A204.1 (cell line): Measurements from ENCODE around the gene DNAJB6.

Experiments
- FAIRE-seq: peaks from 2 replicates; lab custom pipeline; 2012; peaks lifted over from hg19 to GRCh38; lab: Jason Lieb, UNC

Gene DNAJB6

GRCh38 chr7:157429001-157429679 is 92.3 kb downstream of the DNAJB6 start:
- FAIRE-seq, result no peak

DNA sequence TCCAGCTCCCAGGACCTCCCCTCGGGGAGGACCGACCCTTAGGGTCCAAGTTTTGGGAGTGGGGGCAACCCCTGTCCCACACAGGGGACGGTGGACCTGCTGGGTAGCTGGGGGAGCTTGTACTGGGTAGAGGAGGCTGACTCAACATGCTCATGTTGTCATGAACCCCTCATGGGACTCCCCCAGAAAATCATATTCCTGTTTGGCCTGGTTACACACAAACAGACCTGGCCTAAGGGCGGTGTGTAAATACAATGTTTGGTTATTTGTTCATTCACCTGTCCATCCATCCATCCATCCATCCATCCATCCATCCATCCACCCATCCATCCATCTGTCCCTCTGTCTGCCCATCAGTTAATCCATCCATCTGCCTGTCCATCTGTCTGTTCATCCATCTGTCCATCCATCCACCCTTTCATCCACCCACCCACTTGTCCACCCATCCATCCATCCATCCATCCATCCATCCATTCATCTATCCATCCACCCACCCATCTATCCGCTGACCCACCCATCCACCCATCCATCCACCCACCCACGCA is 92.9 kb downstream of the DNAJB6 start:
- no peak for FAIRE-seq

DNA sequence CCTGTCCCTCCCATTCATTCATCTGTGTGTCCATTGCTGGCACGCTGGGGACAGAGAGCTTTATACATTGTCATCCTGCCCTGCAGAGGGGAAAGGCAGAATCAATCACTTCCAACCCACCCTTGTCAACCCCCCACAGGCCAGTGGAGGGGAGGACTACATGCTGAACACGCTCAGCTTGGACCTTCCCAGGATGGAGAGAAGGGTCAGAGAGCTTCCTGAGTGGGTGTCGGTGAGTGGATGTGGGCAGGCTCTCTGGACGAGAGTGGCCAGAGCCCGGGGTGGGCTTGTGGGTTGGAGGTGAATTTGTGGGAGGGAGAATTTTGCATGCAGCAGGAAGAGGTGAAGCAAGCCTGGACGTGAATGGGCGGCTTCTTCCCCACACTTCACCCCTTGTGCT is 93.9 kb downstream of the DNAJB6 start:
- FAIRE-seq, result no peak

GRCh38 chr7:157431173-157431950 is 94.6 kb downstream of the DNAJB6 start:
- no peak for FAIRE-seq

GRCh38 chr7:157431951-157432540 is 95.2 kb downstream of the DNAJB6 start:
- no peak for FAIRE-seq

DNA sequence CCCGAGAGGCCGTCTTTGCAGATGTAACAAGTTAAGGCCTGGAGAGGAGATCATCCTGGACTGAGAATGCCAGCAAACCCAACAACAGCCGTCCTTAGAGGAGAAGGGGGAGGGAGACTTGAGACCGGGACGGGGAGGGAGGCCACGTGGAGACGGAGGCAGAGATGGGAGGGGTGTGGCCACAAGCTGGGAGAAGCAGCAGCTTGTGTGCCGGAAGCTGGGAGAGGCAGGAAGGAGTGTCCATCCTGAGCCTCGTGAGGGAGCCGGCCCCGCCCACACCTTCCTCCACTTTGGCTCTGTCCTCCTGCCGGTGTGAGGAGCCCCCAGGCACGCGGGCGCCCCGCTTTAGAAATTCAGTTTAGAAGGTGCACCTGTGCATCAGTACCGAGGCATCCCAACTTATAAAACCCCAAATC is 95.7 kb downstream of the DNAJB6 start:
- FAIRE-seq, result no peak

GRCh38 chr7:157432957-157433576 is 96.3 kb downstream of the DNAJB6 start:
- peak; percentile 77 for FAIRE-seq

DNA sequence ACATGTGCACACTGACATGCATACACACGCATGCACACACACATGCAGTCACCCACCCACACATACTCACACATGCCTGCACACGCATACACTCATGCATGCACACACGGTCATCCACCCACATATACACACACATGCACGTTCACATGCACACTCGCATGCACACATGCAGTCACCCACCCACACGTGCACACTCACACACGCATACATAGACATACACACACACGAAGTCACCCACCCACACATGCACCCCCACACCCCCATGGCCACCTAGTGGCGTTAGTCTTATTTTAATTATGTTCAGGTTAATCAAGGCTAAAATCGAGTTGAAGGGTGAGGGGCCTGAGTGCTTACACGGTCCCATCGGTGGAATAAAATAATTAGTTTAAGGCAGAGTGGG is 96.8 kb downstream of the DNAJB6 start:
- no peak for FAIRE-seq

DNA sequence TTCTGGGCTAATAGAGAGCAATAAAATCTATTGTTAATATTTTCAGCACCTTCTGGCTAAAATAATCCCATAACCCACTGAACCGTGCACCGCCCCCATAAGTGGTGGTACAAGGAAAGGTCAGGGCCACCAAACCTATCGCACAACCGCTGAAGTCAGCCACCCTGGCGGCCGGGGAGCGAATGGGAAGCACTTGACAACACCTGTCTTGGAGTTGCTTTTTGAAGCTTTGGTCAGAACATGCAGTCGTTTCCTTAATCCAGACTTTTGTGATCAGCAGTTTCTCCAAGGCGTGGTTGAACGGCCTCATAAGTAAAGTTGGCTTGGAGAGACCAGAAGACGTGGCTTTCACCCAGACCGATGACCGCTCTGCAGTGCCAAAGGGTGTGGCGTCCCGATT is 97.4 kb downstream of the DNAJB6 start:
- FAIRE-seq, result no peak

GRCh38 chr7:157434701-157435100 is 97.9 kb downstream of the DNAJB6 start:
- FAIRE-seq, result no peak

GRCh38 chr7:157436076-157436475 is 99.3 kb downstream of the DNAJB6 start:
- no peak for FAIRE-seq

- FAIRE-seq, result peak; percentile 6
Observed at GRCh38 chr7:157436763-157437480, 100.1 kb downstream of the DNAJB6 start.

DNA sequence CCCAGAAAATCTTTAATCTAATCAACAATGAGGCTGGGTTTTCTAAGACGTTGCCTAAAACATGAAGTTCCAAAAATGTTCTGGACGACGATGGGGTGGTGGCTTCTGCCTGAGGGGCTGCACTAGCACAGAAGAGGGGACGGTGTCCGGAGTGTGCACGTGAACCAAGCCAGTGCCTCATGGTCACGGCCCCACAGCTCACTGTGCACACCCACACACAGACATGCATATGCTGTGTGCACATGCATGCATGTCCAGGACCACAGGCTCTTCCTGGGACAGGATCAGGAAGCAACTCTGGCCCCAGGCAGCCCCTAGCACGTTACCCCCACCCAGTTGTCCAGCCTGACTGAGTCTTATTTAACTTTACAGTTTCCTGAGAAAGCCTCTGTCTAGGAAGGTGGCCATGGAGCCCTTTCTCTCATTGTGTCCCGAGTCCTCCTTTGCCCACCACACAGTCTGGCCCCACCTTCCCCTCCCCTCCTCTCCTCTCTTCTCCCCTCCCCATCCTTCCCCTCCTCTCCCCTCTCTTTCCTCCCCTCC is 100.8 kb downstream of the DNAJB6 start:
- no peak for FAIRE-seq

DNA sequence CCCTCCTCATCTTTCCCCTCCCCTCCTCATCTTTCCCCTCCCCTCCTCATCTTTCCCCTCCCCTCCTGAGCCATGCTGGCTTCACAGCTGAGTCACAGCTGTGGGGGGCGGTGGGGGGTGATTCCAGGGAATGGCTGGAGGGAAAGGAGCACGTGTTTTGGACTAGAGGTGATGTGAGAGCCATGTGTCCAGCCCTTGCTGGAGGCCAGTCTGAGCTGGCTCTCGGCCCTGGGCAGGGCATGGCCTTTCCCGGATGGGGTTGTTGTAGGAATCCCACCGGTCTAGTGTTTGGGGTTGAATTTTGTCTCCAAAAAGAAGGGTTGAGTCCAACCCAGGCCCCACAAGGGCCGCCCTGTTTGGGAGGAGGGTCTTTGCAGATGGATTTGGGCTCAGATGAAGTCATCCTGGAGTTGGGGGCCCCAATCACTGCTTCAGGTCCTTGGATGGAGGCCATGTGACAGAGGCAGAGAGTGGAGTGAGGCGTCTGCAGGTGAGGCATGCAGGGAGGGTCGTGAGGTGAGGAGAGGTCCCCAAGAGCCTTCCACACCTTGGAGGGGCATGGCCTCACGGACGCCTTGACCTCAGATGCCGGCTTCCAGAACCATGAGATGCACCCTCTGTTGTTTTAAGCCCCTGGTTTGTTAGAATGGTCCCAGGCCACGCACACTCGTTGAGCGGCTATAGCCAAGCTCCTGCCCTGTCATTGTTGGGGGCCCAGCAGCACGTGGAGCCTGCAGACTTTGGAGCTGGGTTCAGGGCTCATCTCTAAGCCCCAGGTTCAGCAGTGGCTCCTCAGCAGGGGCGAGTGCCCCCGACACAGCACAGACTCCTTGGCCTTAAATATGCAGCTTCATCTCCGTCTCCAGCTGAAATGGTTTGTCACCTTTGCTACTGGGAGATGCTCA is 101.6 kb downstream of the DNAJB6 start:
- FAIRE-seq, result no peak

DNA sequence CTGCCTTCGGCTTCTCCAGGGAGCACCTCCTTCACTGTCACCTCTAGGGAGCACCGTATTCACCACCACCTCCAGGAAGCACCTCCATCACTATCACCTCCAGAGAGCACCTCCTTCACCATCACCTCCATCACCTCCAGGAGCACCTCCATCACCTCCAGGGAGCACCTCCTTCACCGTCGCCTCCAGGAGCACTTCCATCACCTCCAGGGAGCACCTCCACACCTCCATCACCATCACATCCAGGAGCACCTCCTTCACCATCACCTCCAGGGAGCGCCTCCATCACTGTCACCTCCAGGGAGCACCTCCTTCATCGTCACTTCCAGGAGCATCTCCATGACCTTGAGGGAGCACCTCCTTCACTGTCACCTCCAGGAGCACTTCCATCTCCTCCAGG is 102.3 kb downstream of the DNAJB6 start:
- FAIRE-seq, result no peak

DNA sequence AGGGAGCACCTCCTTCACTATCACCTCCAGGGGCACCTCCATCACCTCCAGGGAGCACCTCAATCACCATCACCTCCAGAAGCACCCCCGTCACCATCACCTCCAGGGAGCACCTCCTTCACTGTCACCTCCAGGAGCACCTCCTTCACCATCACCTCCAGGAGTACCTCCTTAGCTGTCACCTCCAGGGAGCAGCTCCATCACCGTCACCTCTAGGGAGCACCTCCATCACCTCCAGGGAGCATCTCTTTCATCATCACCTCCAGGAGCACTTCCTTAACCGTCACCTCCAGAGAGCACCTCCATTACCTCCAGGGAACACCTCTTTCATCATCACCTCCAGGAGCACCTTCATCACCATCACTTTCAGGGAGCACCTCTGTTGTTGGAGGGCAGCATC is 103.0 kb downstream of the DNAJB6 start:
- no peak for FAIRE-seq

DNA sequence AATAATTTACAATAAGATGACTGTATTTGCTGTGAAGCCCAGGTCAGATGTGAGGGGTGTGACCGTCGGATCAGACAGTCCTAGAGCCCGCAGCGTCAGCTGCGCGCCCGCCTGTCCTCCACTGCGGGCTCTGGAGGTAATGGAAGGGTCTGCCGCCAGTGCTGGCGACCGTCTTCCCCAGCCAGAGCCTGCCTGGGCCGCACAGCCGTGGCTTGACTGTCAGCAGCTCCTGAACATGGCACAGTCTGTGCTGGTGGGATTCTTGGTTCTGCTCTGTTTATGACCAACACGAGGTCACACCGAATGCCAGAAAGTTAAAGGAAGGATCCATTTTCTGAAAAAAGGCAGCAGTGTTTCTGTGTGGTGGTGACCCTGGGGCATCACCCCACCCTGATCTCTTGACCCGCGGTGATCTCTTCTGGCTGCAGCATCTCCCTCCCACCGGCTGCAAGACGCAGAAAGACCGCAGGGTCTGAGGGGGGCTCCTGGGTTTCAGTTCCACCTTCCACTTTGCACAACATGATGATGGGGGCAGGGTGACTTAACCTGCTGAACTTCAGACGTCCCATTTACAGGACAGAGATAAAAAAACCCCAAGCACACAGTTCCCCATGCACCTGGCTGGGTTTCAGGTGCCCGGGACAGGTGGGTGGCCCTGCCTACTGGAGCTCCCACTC is 103.7 kb downstream of the DNAJB6 start:
- FAIRE-seq, result no peak

DNA sequence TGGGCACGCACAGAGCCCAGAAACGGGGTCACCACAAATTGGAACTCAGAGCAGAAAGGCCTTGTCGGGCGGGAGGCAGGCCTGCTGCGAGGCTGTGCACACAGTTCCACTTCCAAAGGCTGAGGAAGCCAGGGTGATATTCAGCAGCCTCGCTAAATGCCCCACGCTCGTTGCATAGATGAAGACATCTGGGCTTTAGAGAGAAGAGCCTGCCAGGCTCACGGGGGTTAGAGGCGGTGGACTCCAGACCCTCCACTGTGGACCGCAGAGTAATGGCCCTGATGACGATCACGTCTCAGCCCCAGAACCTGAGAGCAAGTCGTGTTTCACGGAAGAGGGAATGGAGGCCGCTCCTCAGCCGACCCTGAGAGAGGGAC is 104.2 kb downstream of the DNAJB6 start:
- FAIRE-seq, result no peak

GRCh38 chr7:157442456-157442855 is 105.7 kb downstream of the DNAJB6 start:
- no peak for FAIRE-seq
